IMR-90 (cell line): ENCODE data around the gene MED12L. TPM values are rescaled to one million over a fixed set of nuclear protein-coding genes. Genes with fewer than 3 reads are reported as not detected.
A peak's percentile ranks its signal among the peaks of the same experiment; 100 is the strongest.

ENCODE experiments used
- ATAC-seq: fragments of 200-7000 bp; cut with Tn5 transposase; 2 replicates; pipeline ENCODE4 v1.9.1; 2020; ENCODE audit warnings: low read depth, mild to moderate bottlenecking, moderate library complexity
- BruUV-seq: library from RNA; stranded (reverse); fragments of 400-500 nt; replicated peaks from 2 replicates; lab custom pipeline; 2021; lab: Mats Ljungman, UMichigan
- CTCF ChIA-PET: fragments of 300-600 bp; formaldehyde crosslinking; extraction: SDS; loops from one replicate; lab custom pipeline; 2021; ENCODE audit warnings: antibody characterized with exemption; lab: Yijun Ruan, JAX
- POLR2A ChIA-PET: fragments of 300-600 bp; sonication (Branson Sonifier 250); formaldehyde crosslinking; loops from one replicate; lab custom pipeline; 2022; ENCODE audit warnings: antibody characterized with exemption; ENCODE audit not compliant: unreplicated experiment; lab: Charles Lee
- DNase-seq: peaks from one replicate; pipeline ENCODE4 v3.0.0; 2013
- H2AFZ ChIP-seq: replicated peaks from 2 replicates; pipeline ENCODE3; 2013; ENCODE audit warnings: low read length, mild to moderate bottlenecking; ENCODE audit not compliant: poor library complexity
- H2AK5ac ChIP-seq: 2 replicates; pipeline ENCODE4 v1.6.1; 2013; ENCODE audit warnings: low read depth, low read length, inconsistent platforms
- H2AK9ac ChIP-seq: replicated peaks from 2 replicates; pipeline ENCODE3; 2013; ENCODE audit warnings: mild to moderate bottlenecking, low read depth, low read length, moderate library complexity; ENCODE audit not compliant: poor library complexity
- H2BK120ac ChIP-seq: 2 replicates; pipeline ENCODE4 v1.6.1; 2013; ENCODE audit warnings: low read depth, low read length, inconsistent platforms
- H2BK15ac ChIP-seq: 3 replicates; pipeline ENCODE4 v1.6.1; 2013; ENCODE audit warnings: low read depth, low read length, inconsistent platforms
- H2BK20ac ChIP-seq: 2 replicates; pipeline ENCODE4 v1.6.1; 2013; ENCODE audit warnings: low read depth, mild to moderate bottlenecking, inconsistent platforms, low read length, moderate library complexity
- H2BK5ac ChIP-seq: 2 replicates; pipeline ENCODE4 v1.6.1; 2013; ENCODE audit warnings: mild to moderate bottlenecking, low read depth, low read length, inconsistent platforms; ENCODE audit not compliant: poor library complexity, severe bottlenecking
- H3K14ac ChIP-seq: replicated peaks from 2 replicates; pipeline ENCODE4 v1.6.1; 2013; ENCODE audit warnings: low read depth, low read length, inconsistent platforms
- H3K18ac ChIP-seq: 2 replicates; pipeline ENCODE4 v1.6.1; 2013; ENCODE audit warnings: low read depth, low read length, control low read depth
- H3K23ac ChIP-seq: 2 replicates; pipeline ENCODE4 v1.6.1; 2013; ENCODE audit warnings: low read depth, low read length, inconsistent platforms
- H3K27ac ChIP-seq: 2 replicates; pipeline ENCODE4 v1.5.1; 2013; ENCODE audit warnings: mild to moderate bottlenecking, control low read depth, low read length; ENCODE audit not compliant: insufficient read depth
- H3K27me3 ChIP-seq: 2 replicates; pipeline ENCODE4 v1.6.1; 2013; ENCODE audit warnings: low read length; ENCODE audit not compliant: control insufficient read depth, insufficient read depth
- H3K36me3 ChIP-seq: 2 replicates; pipeline ENCODE4 v1.6.1; 2013; ENCODE audit warnings: low read length, mixed read lengths; ENCODE audit not compliant: control insufficient read depth, insufficient read depth
- H3K4ac ChIP-seq: 2 replicates; pipeline ENCODE4 v1.6.1; 2013; ENCODE audit warnings: low read depth, low read length, inconsistent platforms
- H3K4me1 ChIP-seq: 2 replicates; pipeline ENCODE4 v1.6.1; 2013; ENCODE audit warnings: low read length, mixed read lengths; ENCODE audit not compliant: control insufficient read depth, insufficient read depth
- H3K4me2 ChIP-seq: 2 replicates; pipeline ENCODE4 v1.6.1; 2013; ENCODE audit warnings: low read depth, mild to moderate bottlenecking, control low read depth, low read length, moderate library complexity
- H3K4me3 ChIP-seq: 2 replicates; pipeline ENCODE4 v1.5.1; 2013; ENCODE audit warnings: low read depth, mild to moderate bottlenecking, control low read depth, low read length, moderate library complexity; ENCODE audit not compliant: insufficient read depth
- H3K56ac ChIP-seq: 2 replicates; pipeline ENCODE4 v1.6.1; 2013; ENCODE audit warnings: low read length, inconsistent platforms; ENCODE audit not compliant: insufficient read depth; ENCODE audit errors: extremely low read depth
- H3K79me1 ChIP-seq, 2 experiments: 2 replicates each; pipeline ENCODE4 v1.6.1; 2013; ENCODE audit warnings: low read length in 2 of 2, inconsistent platforms in 1 of 2, low read depth in 1 of 2
- H3K9ac ChIP-seq: 2 replicates; pipeline ENCODE4 v1.6.1; 2013; ENCODE audit warnings: low read depth, low read length, control low read depth
- H3K9me1 ChIP-seq: 2 replicates; pipeline ENCODE4 v1.6.1; 2013; ENCODE audit warnings: low read length, inconsistent platforms; ENCODE audit not compliant: insufficient read depth
- H3K9me3 ChIP-seq: 2 replicates; pipeline ENCODE4 v1.6.1; 2013; ENCODE audit warnings: low read length; ENCODE audit not compliant: control insufficient read depth, insufficient read depth
- H4K20me1 ChIP-seq: 2 replicates; pipeline ENCODE4 v1.6.1; 2013; ENCODE audit warnings: low read length, inconsistent platforms; ENCODE audit not compliant: insufficient read depth
- H4K5ac ChIP-seq: 2 replicates; pipeline ENCODE4 v1.6.1; 2013; ENCODE audit warnings: mild to moderate bottlenecking, low read depth, low read length, control low read depth
- H4K8ac ChIP-seq, 2 experiments: 2 replicates each; pipeline ENCODE4 v1.6.1; 2013; ENCODE audit warnings: low read depth in 2 of 2, low read length in 2 of 2, control low read depth in 1 of 2, inconsistent platforms in 1 of 2
- H4K91ac ChIP-seq: 2 replicates; pipeline ENCODE4 v1.6.1; 2013; ENCODE audit warnings: low read depth, low read length, inconsistent platforms; ENCODE audit not compliant: insufficient read depth
- ELK1 ChIP-seq: fragments of 150-350 bp; IDR thresholded peaks from 2 replicates; pipeline ENCODE4 v1.6.1; 2016; ENCODE audit warnings: low read depth, mild to moderate bottlenecking, low read length, moderate library complexity, borderline replicate concordance
- SMC3 ChIP-seq: fragments of 150-350 bp; IDR thresholded peaks from 2 replicates; pipeline ENCODE4 v1.6.1; 2016; ENCODE audit warnings: low read depth, mild to moderate bottlenecking, antibody characterized with exemption, low read length, moderate library complexity
- WGBS, 2 experiments: methylation state at CpG; one replicate each; pipeline versions ENCODE4 v1.1.5 to v1.1.7; 2013; ENCODE audit warnings: missing lambda C conversion rate in 2 of 2; ENCODE audit not compliant: insufficient read length in 1 of 2; ENCODE audit errors: extremely low coverage in 2 of 2; 5-methylcytosine and 5-hydroxymethylcytosine counted together
- dilution Hi-C: fragments of 300-500 bp; cut with HindIII; formaldehyde crosslinking; loops from one replicate; pipeline ENCODE4 v1.14.3; 2018; ENCODE audit warnings: low sequenced_read_pairs; ENCODE audit not compliant: unreplicated experiment
- in situ Hi-C: fragments of 300-500 bp; cut with MboI; formaldehyde crosslinking; loops from 3 replicates; pipeline ENCODE4 v1.14.3; 2019; ENCODE audit warnings: low sequenced_read_pairs, inconsistent platforms, mixed read lengths
- intact Hi-C: fragments of 100-400 bp; cut with micrococcal nuclease; formaldehyde crosslinking; loops from 2 replicates; pipeline ENCODE4 v1.10.0; 2022
- polyA plus RNA-seq, 3 experiments: library from polyadenylated mRNA; depleted of rRNA; stranded (reverse); fragments of >200 nt; gene quantifications; 2 replicates each; pipeline ENCODE4 v1.2.3, GENCODE V29; 2012; ENCODE audit warnings: low replicate concordance in 1 of 3
- total RNA-seq: library from RNA; depleted of rRNA; stranded (reverse); fragments of >200 nt; gene quantifications from 2 replicates; pipeline ENCODE4 v1.2.3, GENCODE V29; 2012

Gene MED12L
- total and polyA plus RNA-seq, 2 of the 4 experiments (the other 2 are of a cell fraction) = 0.05 to 0.18 TPM

GRCh38 chr3:151264605-151265004 lies 179.1 kb downstream of the MED12L start:
- no TSS peak for BruUV-seq
- no peaks in the 10 kb centered on the region for H3K79me1 ChIP-seq
- H3K9me1 ChIP-seq = no peaks in the 10 kb centered on the region
- no peaks in the 10 kb centered on the region for H4K20me1 ChIP-seq
- H3K27me3 ChIP-seq = no peaks in the 10 kb centered on the region
- H3K14ac ChIP-seq = no peak overlapping the region
- no peak overlapping the region for H3K56ac ChIP-seq
- H3K9ac ChIP-seq = no peak overlapping the region
- no peak overlapping the region; the same call in 1 of the 2 replicates for H4K91ac ChIP-seq
- no CpG with 5 or more reads among the region's 1 CpG for WGBS, 2 experiments
- no peaks in the 10 kb centered on the region for H3K36me3 ChIP-seq
- no peak overlapping the region for H2AFZ ChIP-seq
- peak overlapping the region; percentile 43; the same call in 1 of the 2 replicates for H4K5ac ChIP-seq
- no peak overlapping the region for H3K23ac ChIP-seq
- ChIA-PET CTCF (no interaction called here), POLR2A (no interaction called here)
- no peak overlapping the region for H2BK5ac ChIP-seq
- H3K9me3 ChIP-seq = no peaks in the 10 kb centered on the region
- DNase-seq = no peak
- H2AK5ac ChIP-seq = no peak overlapping the region
- H3K4me1 ChIP-seq = peaks cover 9% of the 10 kb centered on the region
- H2BK15ac ChIP-seq = 0 out of 3 replicates have a peak overlapping the region, but pooled peaks have one; percentile 21
- H3K4ac ChIP-seq = peak overlapping the region; percentile 5; the same call in 1 of the 2 replicates
- no peak for ATAC-seq
- no peak overlapping the region for H4K8ac ChIP-seq
- intact Hi-C loops = no loop called here
- in situ Hi-C loops = no loop called here
- dilution Hi-C loops = no loop called here
- H3K4me3 ChIP-seq = no peak overlapping the region
- 0 out of 2 replicates have a peak overlapping the region, but pooled peaks have one; percentile 19 for H2BK120ac ChIP-seq
- 0 out of 2 replicates have a peak overlapping the region, but pooled peaks have one; percentile 33 for H3K18ac ChIP-seq
- TF ChIP-seq SMC3 (no peak), ELK1 (no peak)
- H2BK20ac ChIP-seq = no peak overlapping the region
- peak overlapping the region; percentile 51 for H2AK9ac ChIP-seq
- no peak overlapping the region for H3K27ac ChIP-seq
- no peak overlapping the region for H3K4me2 ChIP-seq
